IMR-90 (cell line): ENCODE results near the gene LRRC3C. TPM values are rescaled to one million over a fixed set of nuclear protein-coding genes. Genes with fewer than 3 reads are reported as not detected.

Experiments used
- ATAC-seq: fragments of 200-7000 bp; cut with Tn5 transposase; 2 replicates; pipeline ENCODE4 v1.9.1; 2020; ENCODE audit warnings: low read depth, mild to moderate bottlenecking, moderate library complexity
- BruUV-seq: library from RNA; stranded (reverse); fragments of 400-500 nt; replicated peaks from 2 replicates; lab custom pipeline; 2021; lab: Mats Ljungman, UMichigan
- CTCF ChIA-PET: fragments of 300-600 bp; formaldehyde crosslinking; extraction: SDS; loops from one replicate; lab custom pipeline; 2021; ENCODE audit warnings: antibody characterized with exemption; lab: Yijun Ruan, JAX
- POLR2A ChIA-PET: fragments of 300-600 bp; sonication (Branson Sonifier 250); formaldehyde crosslinking; loops from one replicate; lab custom pipeline; 2022; ENCODE audit warnings: antibody characterized with exemption; ENCODE audit not compliant: unreplicated experiment; lab: Charles Lee
- DNase-seq: peaks from one replicate; pipeline ENCODE4 v3.0.0; 2013
- H2AFZ ChIP-seq: replicated peaks from 2 replicates; pipeline ENCODE3; 2013; ENCODE audit warnings: low read length, mild to moderate bottlenecking; ENCODE audit not compliant: poor library complexity
- H2AK5ac ChIP-seq: 2 replicates; pipeline ENCODE4 v1.6.1; 2013; ENCODE audit warnings: low read depth, low read length, inconsistent platforms
- H2AK9ac ChIP-seq: replicated peaks from 2 replicates; pipeline ENCODE3; 2013; ENCODE audit warnings: mild to moderate bottlenecking, low read depth, low read length, moderate library complexity; ENCODE audit not compliant: poor library complexity
- H2BK120ac ChIP-seq: 2 replicates; pipeline ENCODE4 v1.6.1; 2013; ENCODE audit warnings: low read depth, low read length, inconsistent platforms
- H2BK15ac ChIP-seq: 3 replicates; pipeline ENCODE4 v1.6.1; 2013; ENCODE audit warnings: low read depth, low read length, inconsistent platforms
- H2BK20ac ChIP-seq: 2 replicates; pipeline ENCODE4 v1.6.1; 2013; ENCODE audit warnings: low read depth, mild to moderate bottlenecking, inconsistent platforms, low read length, moderate library complexity
- H2BK5ac ChIP-seq: 2 replicates; pipeline ENCODE4 v1.6.1; 2013; ENCODE audit warnings: mild to moderate bottlenecking, low read depth, low read length, inconsistent platforms; ENCODE audit not compliant: poor library complexity, severe bottlenecking
- H3K14ac ChIP-seq: replicated peaks from 2 replicates; pipeline ENCODE4 v1.6.1; 2013; ENCODE audit warnings: low read depth, low read length, inconsistent platforms
- H3K18ac ChIP-seq: 2 replicates; pipeline ENCODE4 v1.6.1; 2013; ENCODE audit warnings: low read depth, low read length, control low read depth
- H3K23ac ChIP-seq: 2 replicates; pipeline ENCODE4 v1.6.1; 2013; ENCODE audit warnings: low read depth, low read length, inconsistent platforms
- H3K27ac ChIP-seq: 2 replicates; pipeline ENCODE4 v1.5.1; 2013; ENCODE audit warnings: mild to moderate bottlenecking, control low read depth, low read length; ENCODE audit not compliant: insufficient read depth
- H3K27me3 ChIP-seq: 2 replicates; pipeline ENCODE4 v1.6.1; 2013; ENCODE audit warnings: low read length; ENCODE audit not compliant: control insufficient read depth, insufficient read depth
- H3K36me3 ChIP-seq: 2 replicates; pipeline ENCODE4 v1.6.1; 2013; ENCODE audit warnings: low read length, mixed read lengths; ENCODE audit not compliant: control insufficient read depth, insufficient read depth
- H3K4ac ChIP-seq: 2 replicates; pipeline ENCODE4 v1.6.1; 2013; ENCODE audit warnings: low read depth, low read length, inconsistent platforms
- H3K4me1 ChIP-seq: 2 replicates; pipeline ENCODE4 v1.6.1; 2013; ENCODE audit warnings: low read length, mixed read lengths; ENCODE audit not compliant: control insufficient read depth, insufficient read depth
- H3K4me2 ChIP-seq: 2 replicates; pipeline ENCODE4 v1.6.1; 2013; ENCODE audit warnings: low read depth, mild to moderate bottlenecking, control low read depth, low read length, moderate library complexity
- H3K4me3 ChIP-seq: 2 replicates; pipeline ENCODE4 v1.5.1; 2013; ENCODE audit warnings: low read depth, mild to moderate bottlenecking, control low read depth, low read length, moderate library complexity; ENCODE audit not compliant: insufficient read depth
- H3K56ac ChIP-seq: 2 replicates; pipeline ENCODE4 v1.6.1; 2013; ENCODE audit warnings: low read length, inconsistent platforms; ENCODE audit not compliant: insufficient read depth; ENCODE audit errors: extremely low read depth
- H3K79me1 ChIP-seq, 2 experiments: 2 replicates each; pipeline ENCODE4 v1.6.1; 2013; ENCODE audit warnings: low read length in 2 of 2, inconsistent platforms in 1 of 2, low read depth in 1 of 2
- H3K9ac ChIP-seq: 2 replicates; pipeline ENCODE4 v1.6.1; 2013; ENCODE audit warnings: low read depth, low read length, control low read depth
- H3K9me1 ChIP-seq: 2 replicates; pipeline ENCODE4 v1.6.1; 2013; ENCODE audit warnings: low read length, inconsistent platforms; ENCODE audit not compliant: insufficient read depth
- H3K9me3 ChIP-seq: 2 replicates; pipeline ENCODE4 v1.6.1; 2013; ENCODE audit warnings: low read length; ENCODE audit not compliant: control insufficient read depth, insufficient read depth
- H4K20me1 ChIP-seq: 2 replicates; pipeline ENCODE4 v1.6.1; 2013; ENCODE audit warnings: low read length, inconsistent platforms; ENCODE audit not compliant: insufficient read depth
- H4K5ac ChIP-seq: 2 replicates; pipeline ENCODE4 v1.6.1; 2013; ENCODE audit warnings: mild to moderate bottlenecking, low read depth, low read length, control low read depth
- H4K8ac ChIP-seq, 2 experiments: 2 replicates each; pipeline ENCODE4 v1.6.1; 2013; ENCODE audit warnings: low read depth in 2 of 2, low read length in 2 of 2, control low read depth in 1 of 2, inconsistent platforms in 1 of 2
- H4K91ac ChIP-seq: 2 replicates; pipeline ENCODE4 v1.6.1; 2013; ENCODE audit warnings: low read depth, low read length, inconsistent platforms; ENCODE audit not compliant: insufficient read depth
- CHD1 ChIP-seq: IDR thresholded peaks from 2 replicates; pipeline ENCODE4 v1.6.1; 2012; ENCODE audit warnings: low read depth, low read length, improper control_type of control experiment
- MAZ ChIP-seq: IDR thresholded peaks from 2 replicates; pipeline ENCODE4 v1.6.1; 2012; ENCODE audit warnings: low read depth, mild to moderate bottlenecking, low read length, improper control_type of control experiment, moderate library complexity, borderline replicate concordance
- NFE2L2 ChIP-seq: fragments of 150-350 bp; IDR thresholded peaks from 2 replicates; pipeline ENCODE4 v1.6.1; 2016; ENCODE audit warnings: low read depth, mild to moderate bottlenecking, low read length
- RAD21 ChIP-seq: IDR thresholded peaks from 2 replicates; pipeline ENCODE4 v1.6.1; 2012; ENCODE audit warnings: low read length, improper control_type of control experiment
- WGBS, 2 experiments: methylation state at CpG; one replicate each; pipeline versions ENCODE4 v1.1.5 to v1.1.7; 2013; ENCODE audit warnings: missing lambda C conversion rate in 2 of 2; ENCODE audit not compliant: insufficient read length in 1 of 2; ENCODE audit errors: extremely low coverage in 2 of 2; 5-methylcytosine and 5-hydroxymethylcytosine counted together
- dilution Hi-C: fragments of 300-500 bp; cut with HindIII; formaldehyde crosslinking; loops from one replicate; pipeline ENCODE4 v1.14.3; 2018; ENCODE audit warnings: low sequenced_read_pairs; ENCODE audit not compliant: unreplicated experiment
- in situ Hi-C: fragments of 300-500 bp; cut with MboI; formaldehyde crosslinking; loops from 3 replicates; pipeline ENCODE4 v1.14.3; 2019; ENCODE audit warnings: low sequenced_read_pairs, inconsistent platforms, mixed read lengths
- intact Hi-C: fragments of 100-400 bp; cut with micrococcal nuclease; formaldehyde crosslinking; loops from 2 replicates; pipeline ENCODE4 v1.10.0; 2022
- polyA plus RNA-seq, 3 experiments: library from polyadenylated mRNA; depleted of rRNA; stranded (reverse); fragments of >200 nt; gene quantifications; 2 replicates each; pipeline ENCODE4 v1.2.3, GENCODE V29; 2012; ENCODE audit warnings: low replicate concordance in 1 of 3
- total RNA-seq: library from RNA; depleted of rRNA; stranded (reverse); fragments of >200 nt; gene quantifications from 2 replicates; pipeline ENCODE4 v1.2.3, GENCODE V29; 2012

The LRRC3C gene
- total and polyA plus RNA-seq, 2 of the 4 experiments (the other 2 are of a cell fraction): not detected

GRCh38 chr17:39952680-39953470 lies 25.3 kb downstream of the LRRC3C start:
- Histone ChIP-seq H3K14ac (peak overlapping the region; percentile 98), H3K4me1 (peaks cover 7% of the 10 kb centered on the region), H2AK9ac (peak overlapping the region; percentile 89), H3K9ac (peak overlapping the region; percentile 78), H3K27me3 (no peaks in the 10 kb centered on the region; the same call in 1 of the 2 replicates), H3K18ac (peak overlapping the region; percentile 93), H3K9me1 (peaks cover 12% of the 10 kb centered on the region), H2AFZ (peak overlapping the region; percentile 99), H2BK15ac (peak overlapping the region; percentile 87; the same call in 2 of the 3 replicates), H3K4ac (peak overlapping the region; percentile 85), H3K79me1 (peaks cover 0 to 4% of the 10 kb centered on the region in 2 experiments; a peak in 1 of 4 replicates), H4K20me1 (no peaks in the 10 kb centered on the region), H2BK120ac (peak overlapping the region; percentile 73), H2BK5ac (peak overlapping the region; percentile 69), H3K4me3 (peak overlapping the region; percentile 64), H2AK5ac (peak overlapping the region; percentile 81; the same call in 1 of the 2 replicates), H3K4me2 (peak overlapping the region; percentile 100), H3K23ac (peak overlapping the region; percentile 80), H2BK20ac (peak overlapping the region; percentile 79), H3K56ac (no peak overlapping the region), H4K91ac (peak overlapping the region; percentile 88), H3K9me3 (no peaks in the 10 kb centered on the region), H4K5ac (peak overlapping the region; percentile 97), H3K36me3 (no peaks in the 10 kb centered on the region), H4K8ac (peak overlapping the region; percentile 98), H3K27ac (peak overlapping the region; percentile 26; the same call in 1 of the 2 replicates)
- 0% methylated on average over 4 of the region's 55 CpGs; no CpG with 5 or more reads in 1 of the 2 experiments for WGBS, 2 experiments
- intact Hi-C loops: loop anchor here (2.0 kb wide), 1 partner anchor 24 kb away; no protein-coding TSS in a partner anchor
- DNase-seq: peak; percentile 92
- dilution Hi-C loops: no loop called here
- ChIA-PET CTCF (no interaction called here), POLR2A (interaction anchor here (0.6 kb wide), 1 partner anchor 1074 kb away, joined by 3 read pairs; the partner anchor contains the start of gene KRTAP1-5)
- no TSS peak for BruUV-seq
- in situ Hi-C loops: no loop called here
- peak; percentile 93 for ATAC-seq
- no peak for TF ChIP-seq RAD21
- TF ChIP-seq CHD1: no peak
- no peak for TF ChIP-seq NFE2L2
- TF ChIP-seq MAZ: peak; percentile 56; the same call in 1 of the 2 replicates
